K562 (cell line): Measurements from ENCODE around the gene AARS1. TPM values are rescaled to one million over a fixed set of nuclear protein-coding genes. Genes with fewer than 3 reads are reported as not detected.

ENCODE experiments used
- ATF2 ChIP-seq: sonication (generic); formaldehyde crosslinking; IDR thresholded peaks from 2 replicates; pipeline ENCODE4 v1.8.1; 2022; ENCODE audit warnings: missing genetic modification reagents
- CREM ChIP-seq: IDR thresholded peaks from 2 replicates; pipeline ENCODE4 v1.6.1; 2014; ENCODE audit warnings: antibody characterized with exemption, low read depth
- CSDE1 ChIP-seq, 2 experiments: fragments of 450-650 bp; IDR thresholded peaks; 2 replicates each; pipeline ENCODE4 v1.6.1; 2016; ENCODE audit warnings: mild to moderate bottlenecking in 1 of 2
- CXXC5 ChIP-seq: fragments of 250-450 bp; sonication (Bioruptor Pico); IDR thresholded peaks from 2 replicates; pipeline ENCODE4 v1.8.0; 2022; ENCODE audit warnings: inconsistent platforms, mild to moderate bottlenecking, moderate library complexity
- E2F1 ChIP-seq: sonication (generic); formaldehyde crosslinking; IDR thresholded peaks from 2 replicates; pipeline ENCODE4 v1.8.1; 2023; ENCODE audit warnings: mild to moderate bottlenecking, missing genetic modification reagents, moderate library complexity
- GABPB1 ChIP-seq: sonication (generic); formaldehyde crosslinking; IDR thresholded peaks from 2 replicates; pipeline ENCODE4 v1.8.0; 2022; ENCODE audit warnings: mild to moderate bottlenecking, missing genetic modification reagents
- HDAC2 ChIP-seq: fragments of 450-650 bp; IDR thresholded peaks from 2 replicates; pipeline ENCODE4 v1.6.1; 2016; ENCODE audit warnings: mild to moderate bottlenecking
- HDAC3 ChIP-seq: fragments of 450-650 bp; IDR thresholded peaks from 2 replicates; pipeline ENCODE4 v1.6.1; 2018; ENCODE audit warnings: borderline replicate concordance, mild to moderate bottlenecking, moderate library complexity; ENCODE audit not compliant: partially characterized antibody
- KDM5B ChIP-seq: fragments of 200-600 bp; sonication (generic); IDR thresholded peaks from 2 replicates; pipeline ENCODE4 v1.6.1; 2012; ENCODE audit warnings: low read depth, mild to moderate bottlenecking, moderate library complexity, low read length, control low read depth, inconsistent platforms; ENCODE audit not compliant: insufficient replicate concordance
- MEIS2 ChIP-seq: fragments of 450-650 bp; IDR thresholded peaks from 2 replicates; pipeline ENCODE4 v1.6.1; 2014; ENCODE audit warnings: mild to moderate bottlenecking; ENCODE audit not compliant: partially characterized antibody
- NR2C2 ChIP-seq, 2 experiments: fragments of 200-800 bp in 1 of 2; sonication (Bioruptor generic) in 1 of 2; sonication (generic) in 1 of 2; formaldehyde crosslinking in 1 of 2; IDR thresholded peaks; 2 replicates each; pipeline versions ENCODE4 v1.6.1 to v1.8.0; 2016 to 2022; ENCODE audit warnings: mild to moderate bottlenecking in 1 of 2, missing compliant biosample characterization in 1 of 2, missing genetic modification characterization in 1 of 2, missing genetic modification reagents in 1 of 2
- RBFOX2 ChIP-seq: fragments of 200-400 bp; formaldehyde crosslinking; IDR thresholded peaks from 2 replicates; pipeline ENCODE4 v1.6.1; 2017; ENCODE audit warnings: low read depth, mild to moderate bottlenecking, low read length, moderate library complexity
- SMARCA4 ChIP-seq: fragments of 450-650 bp; IDR thresholded peaks from 2 replicates; pipeline ENCODE4 v1.6.1; 2016
- SREBF1 ChIP-seq: fragments of 150-350 bp; IDR thresholded peaks from 2 replicates; pipeline ENCODE4 v1.6.1; 2014; ENCODE audit warnings: antibody characterized with exemption, low read depth, low read length, borderline replicate concordance
- THRB ChIP-seq: fragments of 450-650 bp; formaldehyde crosslinking; conservative IDR thresholded peaks from 2 replicates; pipeline ENCODE4 v1.4.0; 2022; ENCODE audit warnings: mild to moderate bottlenecking, missing genetic modification characterization
- ZFX ChIP-seq: sonication (generic); formaldehyde crosslinking; IDR thresholded peaks from 2 replicates; pipeline ENCODE4 v1.8.0; 2022; ENCODE audit warnings: mild to moderate bottlenecking, missing genetic modification reagents, moderate library complexity
- ZNF57 ChIP-seq: fragments of 450-650 bp; formaldehyde crosslinking; IDR thresholded peaks from 2 replicates; pipeline ENCODE4 v1.4.0; 2020; ENCODE audit warnings: mild to moderate bottlenecking, moderate library complexity
- polyA plus RNA-seq, 8 experiments: library from polyadenylated mRNA; depleted of rRNA in 4 of 8; stranded (reverse) in 5 of 8; unstranded in 3 of 8; fragments of >200 nt; fragmentation: Nextera tagmentation in 2 of 8; fragmentation: Illumina TruSeq in 1 of 8; extraction: Ambion mirVana in 2 of 8; extraction: Trizol in 1 of 8; gene quantifications; 2 replicates each; pipeline versions ENCODE4 v1.2.1 to v1.2.3, GENCODE V29; 2011 to 2014; ENCODE audit warnings: inconsistent platforms in 1 of 8, missing spikeins in 1 of 8
- total RNA-seq, 7 experiments: library from RNA; depleted of rRNA in 6 of 7; stranded (reverse); fragments of >200 nt in 6 of 7; fragmentation: Illumina TruSeq in 2 of 7; extraction: Trizol in 2 of 7; gene quantifications; 2 replicates each; pipeline versions ENCODE4 v1.2.1 to v1.2.3, GENCODE V29; 2011 to 2021; ENCODE audit warnings: low replicate concordance in 1 of 7
- TF ChIP-seq, protein P1 (sequence below): sonication (generic); formaldehyde crosslinking; IDR thresholded peaks from 2 replicates; pipeline ENCODE4 v1.9.0; 2022; ENCODE audit warnings: mild to moderate bottlenecking, missing genetic modification reagents

AARS1 gene
- total and polyA plus RNA-seq, 9 of the 15 experiments (the other 6 are each of a cell fraction or from before 2014, with no cell fraction given) = 50.1 to 235 (median 174) TPM

GRCh38 chr16:70289229-70290094 lies at the start of gene AARS1 (continued):
- TF ChIP-seq ATF2 (CRISPR knock-in tag) (no peak), THRB (CRISPR knock-in tag) (peak; percentile 95), HDAC2 (0 out of 2 replicates have a peak, but pooled peaks have one; percentile 15), ZNF57 (CRISPR knock-in tag) (peak; percentile 78; the same call in 1 of the 2 replicates), CSDE1 (IDR thresholded peaks at IDR 0.05) (peak in 1 of 2 experiments; percentile 45; a peak in 1 of 4 replicates), NR2C2 (CRISPR knock-in tag; IDR thresholded peaks at IDR 0.05) (no peak), NR2C2 (tag; IDR thresholded peaks at IDR 0.05) (0 out of 2 replicates have a peak, but pooled peaks have one; percentile 20), HDAC3 (peak; percentile 31), SREBF1 (0 out of 2 replicates have a peak, but pooled peaks have one; percentile 21), E2F1 (CRISPR knock-in tag) (peak; percentile 92), CREM (peak; percentile 88), MEIS2 (peak; percentile 31), GABPB1 (CRISPR knock-in tag) (peak; percentile 69; the same call in 1 of the 2 replicates), SMARCA4 (no peak), RBFOX2 (peak; percentile 98), CXXC5 (peak; percentile 91), KDM5B (peak; percentile 90), ZFX (peak; percentile 98)
- TF ChIP-seq, protein P1, sequence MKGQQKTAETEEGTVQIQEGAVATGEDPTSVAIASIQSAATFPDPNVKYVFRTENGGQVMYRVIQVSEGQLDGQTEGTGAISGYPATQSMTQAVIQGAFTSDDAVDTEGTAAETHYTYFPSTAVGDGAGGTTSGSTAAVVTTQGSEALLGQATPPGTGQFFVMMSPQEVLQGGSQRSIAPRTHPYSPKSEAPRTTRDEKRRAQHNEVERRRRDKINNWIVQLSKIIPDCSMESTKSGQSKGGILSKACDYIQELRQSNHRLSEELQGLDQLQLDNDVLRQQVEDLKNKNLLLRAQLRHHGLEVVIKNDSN (CRISPR knock-in tag) = peak; percentile 78
